ENCODE results near the gene PI3.

- TF ChIP-seq ARNT (IDR thresholded peaks at IDR 0.05) (no peak), TARDBP (IDR thresholded peaks at IDR 0.05) (no peak), FOXK2 (IDR thresholded peaks at IDR 0.05) (no peak), NFRKB (IDR thresholded peaks at IDR 0.05) (no peak), LEF1 (IDR thresholded peaks at IDR 0.05; ENCODE audit: borderline replicate concordance) (no peak), ZNF384 (IDR thresholded peaks at IDR 0.05) (no peak), ELF4 (IDR thresholded peaks at IDR 0.05) (no peak), HDGF (IDR thresholded peaks at IDR 0.05; ENCODE audit: borderline replicate concordance) (no peak), SUZ12 (IDR thresholded peaks at IDR 0.05) (no peak), FOXM1 (IDR thresholded peaks at IDR 0.05; ENCODE audit: borderline replicate concordance) (no peak), SP1 (IDR thresholded peaks at IDR 0.05) (no peak)
These were observed 18.0 kb upstream of the PI3 start for GRCh38 chr20:45156713-45157112.
